ENCODE results near the gene DGCR6. TPM values are rescaled to one million over a fixed set of nuclear protein-coding genes. Genes with fewer than 3 reads are reported as not detected.
A peak's percentile ranks its signal among the peaks of the same experiment; 100 is the strongest.
"Not testable (repeated sequence)": the region's sequence is repeated elsewhere in the genome, so short reads cannot be mapped to it uniquely, and the experiment has no call there.

DGCR6 gene
- total RNA-seq, 2 experiments from 2014 or later: 1.2 to 1.3 TPM

DNA sequence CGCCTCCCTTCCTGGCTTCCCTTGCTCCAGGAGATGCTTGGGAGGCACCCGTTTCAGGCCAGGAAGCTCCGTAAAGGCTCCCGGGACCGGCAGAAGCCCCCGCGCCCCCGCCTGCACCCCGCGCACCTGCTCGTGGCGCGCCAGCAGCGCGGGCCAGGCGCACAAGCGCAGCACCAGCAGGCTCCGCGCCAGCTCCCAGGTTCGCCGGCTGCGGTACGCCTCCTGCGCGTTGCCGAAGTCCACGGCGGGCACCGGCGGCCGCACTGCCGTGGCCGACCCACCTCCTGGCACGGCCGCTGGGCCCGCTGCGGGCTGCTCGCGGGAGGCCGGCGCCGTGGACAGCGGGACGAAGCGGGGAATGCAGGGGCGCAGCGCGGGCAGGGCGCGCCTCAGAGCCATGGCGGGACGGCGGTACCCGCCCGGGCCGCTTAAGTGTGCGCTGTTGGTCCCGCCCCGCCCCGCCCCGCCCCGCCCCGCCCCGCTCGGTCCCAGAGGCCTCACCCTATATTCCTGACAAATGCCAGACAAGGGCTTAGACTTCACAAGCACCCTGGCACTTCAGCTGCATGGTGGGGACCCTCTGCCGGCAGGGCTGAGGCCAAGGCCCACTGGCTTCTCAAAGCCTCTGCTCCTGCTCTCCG is 29.9 kb downstream of the DGCR6 start, which contains the start of gene PRODH:
PRODH (minus strand) TSS at position 405 of the 641 bp plus-strand sequence; CDS start at position 399, 6 bp downstream.
- Mint-ChIP-seq H3K36me3 (ENCODE audit: low read depth) (no peaks in the 10 kb centered on the region), H3K4me3 (no peak within 1 kb of the TSS), H3K9me3 (no peaks in the 10 kb centered on the region), H3K27ac (no peak within 1 kb of the TSS), H3K4me1 (ENCODE audit: low read depth) (no peaks in the 10 kb centered on the region), H3K27me3 (ENCODE audit: low read depth) (no peaks in the 10 kb centered on the region)
- CTCF ChIA-PET: interaction anchor here (0.8 kb wide), 1 partner anchor 28 kb away, joined by 3 read pairs; no protein-coding TSS in a partner anchor
- intact Hi-C loops (cut with micrococcal nuclease): no loop called here
- DNase-seq: no peak

- H3K36me3 Mint-ChIP-seq (ENCODE audit: low read depth); intact Hi-C loops (cut with micrococcal nuclease); H3K9me3 Mint-ChIP-seq; H3K4me3 Mint-ChIP-seq; H3K27me3 Mint-ChIP-seq (ENCODE audit: low read depth); CTCF ChIA-PET; DNase-seq; H3K27ac Mint-ChIP-seq; H3K4me1 Mint-ChIP-seq (ENCODE audit: low read depth): not testable (repeated sequence)
These were observed 32.6 kb downstream of the DGCR6 start for GRCh38 chr22:18938691-18939090.

- CTCF ChIA-PET; H3K27ac Mint-ChIP-seq; H3K4me1 Mint-ChIP-seq (ENCODE audit: low read depth); H3K4me3 Mint-ChIP-seq; intact Hi-C loops (cut with micrococcal nuclease); H3K9me3 Mint-ChIP-seq; H3K36me3 Mint-ChIP-seq (ENCODE audit: low read depth); DNase-seq: not testable (repeated sequence)
- peaks cover 18% of the 10 kb centered on the region for H3K27me3 Mint-ChIP-seq (ENCODE audit: low read depth)
These were observed 41.0 kb downstream of the DGCR6 start for GRCh38 chr22:18947105-18947504.

GRCh38 chr22:18947905-18948304 is 41.8 kb downstream of the DGCR6 start:
- Mint-ChIP-seq H3K36me3 (ENCODE audit: low read depth) (no peaks in the 10 kb centered on the region), H3K27ac (no peak overlapping the region), H3K4me1 (ENCODE audit: low read depth) (no peaks in the 10 kb centered on the region), H3K9me3 (no peaks in the 10 kb centered on the region), H3K27me3 (ENCODE audit: low read depth) (peaks cover 18% of the 10 kb centered on the region), H3K4me3 (no peak overlapping the region)
- CTCF ChIA-PET: interaction anchor here (0.6 kb wide), 1 partner anchor 8 kb away, joined by 3 read pairs; no protein-coding TSS in a partner anchor
- DNase-seq: no peak
- intact Hi-C loops (cut with micrococcal nuclease): no loop called here

- CTCF ChIA-PET: no interaction called here
These were observed 44.0 kb downstream of the DGCR6 start for GRCh38 chr22:18950141-18950540.

GRCh38 chr22:18952022-18952421 is 45.9 kb downstream of the DGCR6 start:
- H3K27me3 Mint-ChIP-seq (ENCODE audit: low read depth): peaks cover 20% of the 10 kb centered on the region
- H3K36me3 Mint-ChIP-seq (ENCODE audit: low read depth): no peaks in the 10 kb centered on the region
- intact Hi-C loops (cut with micrococcal nuclease): no loop called here
- no peaks in the 10 kb centered on the region for H3K9me3 Mint-ChIP-seq
- no peak overlapping the region for H3K4me3 Mint-ChIP-seq
- DNase-seq: no peak
- H3K27ac Mint-ChIP-seq: no peak overlapping the region
- H3K4me1 Mint-ChIP-seq (ENCODE audit: low read depth): no peaks in the 10 kb centered on the region
- CTCF ChIA-PET: no interaction called here

More at GRCh38 chr22:18950141-18950540, 44.0 kb downstream of the DGCR6 start:
- Mint-ChIP-seq H3K4me3 (no peak overlapping the region), H3K27me3 (ENCODE audit: low read depth) (peaks cover 20% of the 10 kb centered on the region), H3K4me1 (ENCODE audit: low read depth) (no peaks in the 10 kb centered on the region), H3K36me3 (ENCODE audit: low read depth) (no peaks in the 10 kb centered on the region), H3K9me3 (no peaks in the 10 kb centered on the region), H3K27ac (no peak overlapping the region)
- no peak for DNase-seq
- intact Hi-C loops (cut with micrococcal nuclease): no loop called here

DNA sequence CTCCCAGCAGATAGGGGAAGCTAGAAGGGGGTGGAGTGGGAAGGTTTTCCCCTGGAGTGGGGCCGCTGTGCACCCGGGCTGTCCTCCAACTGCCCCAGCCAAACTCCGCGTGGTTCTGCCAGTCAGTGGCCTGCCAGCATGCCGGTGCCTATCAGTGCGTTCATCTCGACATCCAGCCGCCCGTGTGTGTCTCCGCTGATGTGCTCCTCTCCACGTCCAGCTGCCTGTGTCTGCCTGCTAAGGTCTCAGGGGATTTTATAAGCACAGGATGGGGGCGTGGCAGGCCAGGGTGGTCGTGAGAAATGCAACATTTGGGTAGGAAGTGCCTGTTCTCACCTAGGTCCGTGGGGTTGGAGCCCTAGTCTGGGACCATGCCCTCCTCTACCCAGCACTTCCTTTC is 47.0 kb downstream of the DGCR6 start:
- intact Hi-C loops (cut with micrococcal nuclease); H3K27ac Mint-ChIP-seq; H3K4me3 Mint-ChIP-seq; DNase-seq; H3K4me1 Mint-ChIP-seq (ENCODE audit: low read depth); CTCF ChIA-PET; H3K9me3 Mint-ChIP-seq; H3K36me3 Mint-ChIP-seq (ENCODE audit: low read depth): not testable (repeated sequence)
- peaks cover 17% of the 10 kb centered on the region for H3K27me3 Mint-ChIP-seq (ENCODE audit: low read depth)

DNA sequence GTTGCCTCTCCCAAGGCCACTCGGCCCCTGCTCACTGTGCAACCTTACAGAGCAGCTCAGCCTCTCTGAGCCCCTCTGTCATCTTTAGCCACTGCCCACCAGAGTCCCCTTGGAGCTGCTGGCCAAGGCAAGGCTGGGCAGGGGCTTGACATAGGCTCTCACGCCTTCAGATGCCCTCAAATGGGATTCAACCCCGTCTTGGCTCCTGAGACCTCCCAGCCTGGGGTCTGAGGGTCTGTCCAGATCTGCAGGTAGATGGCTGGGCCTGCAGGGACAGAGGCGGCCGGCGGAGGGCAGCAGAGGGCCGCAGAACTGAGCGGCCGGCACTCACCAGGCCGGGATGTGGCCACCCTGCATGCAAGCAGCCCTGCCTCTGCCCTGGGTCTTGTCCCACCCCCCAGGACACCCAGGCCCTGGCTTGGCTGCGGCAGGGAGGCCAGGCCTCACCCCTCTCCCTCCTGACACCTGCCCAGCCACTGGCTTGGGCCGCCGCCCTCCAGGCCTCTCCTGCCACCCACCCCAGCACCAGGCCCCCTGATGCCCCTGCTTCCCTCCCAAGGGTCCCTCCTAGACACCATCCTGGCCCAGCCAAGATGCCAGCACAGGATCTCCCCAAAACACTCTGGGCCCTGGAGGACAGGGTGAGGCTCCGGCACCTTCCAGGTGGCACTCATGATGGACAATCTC is 48.3 kb downstream of the DGCR6 start:
- intact Hi-C loops (cut with micrococcal nuclease); H3K9me3 Mint-ChIP-seq: not testable (repeated sequence)

DNA sequence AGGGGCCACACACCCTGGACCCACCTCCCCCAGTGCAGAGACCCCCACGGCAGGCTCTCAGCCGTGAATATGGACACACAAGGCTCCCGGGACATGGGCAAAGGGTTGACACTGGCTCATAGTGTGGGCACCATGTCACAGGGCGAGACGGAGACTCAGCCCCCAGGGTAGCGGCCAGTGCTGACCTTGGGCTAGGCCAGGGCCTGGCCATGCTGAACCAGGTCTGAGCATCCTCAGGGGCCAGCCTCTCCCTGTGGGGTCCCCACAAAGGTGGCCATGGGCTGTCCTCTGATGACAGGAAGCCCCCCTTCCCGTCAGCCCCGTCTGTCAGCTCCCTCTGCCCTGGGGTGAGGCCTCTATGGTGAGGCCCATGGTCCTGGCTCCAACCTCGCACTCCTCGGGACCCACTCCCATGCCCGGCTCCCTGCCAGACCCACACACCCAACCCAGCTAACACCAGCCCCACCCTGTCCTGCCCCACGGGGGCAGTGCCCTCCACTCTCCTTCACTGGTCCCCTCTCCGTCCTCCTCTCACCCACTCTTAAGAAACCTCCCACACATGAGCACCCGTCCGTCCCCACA is 49.0 kb downstream of the DGCR6 start:
- peaks cover 4% of the 10 kb centered on the region for H3K27me3 Mint-ChIP-seq (ENCODE audit: low read depth)
- intact Hi-C loops (cut with micrococcal nuclease): no loop called here
- no peak for DNase-seq

More for the DNA sequence above, 48.3 kb downstream of the DGCR6 start:
- CTCF ChIA-PET; H3K27me3 Mint-ChIP-seq (ENCODE audit: low read depth); H3K27ac Mint-ChIP-seq; H3K4me1 Mint-ChIP-seq (ENCODE audit: low read depth); H3K4me3 Mint-ChIP-seq; H3K36me3 Mint-ChIP-seq (ENCODE audit: low read depth): not testable (repeated sequence)
- DNase-seq: peak; percentile 64

GRCh38 chr22:18955696-18956095 is 49.6 kb downstream of the DGCR6 start:
- Mint-ChIP-seq H3K4me1 (ENCODE audit: low read depth) (no peaks in the 10 kb centered on the region), H3K27me3 (ENCODE audit: low read depth) (peaks cover 2% of the 10 kb centered on the region), H3K4me3 (no peak overlapping the region), H3K36me3 (ENCODE audit: low read depth) (no peaks in the 10 kb centered on the region), H3K27ac (no peak overlapping the region), H3K9me3 (no peaks in the 10 kb centered on the region)
- no peak for DNase-seq
- CTCF ChIA-PET: interaction anchor here (0.6 to 0.7 kb wide), 2 partner anchors 7 to 806 kb away, joined by 3 read pairs; partner anchors contain the start of gene USP18
- intact Hi-C loops (cut with micrococcal nuclease): no loop called here

More for the DNA sequence above, 49.0 kb downstream of the DGCR6 start:
- H3K4me3 Mint-ChIP-seq: no peak overlapping the region
- no peaks in the 10 kb centered on the region for H3K36me3 Mint-ChIP-seq (ENCODE audit: low read depth)
- CTCF ChIA-PET: interaction anchor here (0.6 kb wide), 1 partner anchor 805 kb away, joined by 3 read pairs; the partner anchor contains the start of gene USP18
- H3K27ac Mint-ChIP-seq: no peak overlapping the region
- H3K4me1 Mint-ChIP-seq (ENCODE audit: low read depth): no peaks in the 10 kb centered on the region
- H3K9me3 Mint-ChIP-seq: no peaks in the 10 kb centered on the region

GRCh38 chr22:18956121-18956895 is 50.2 kb downstream of the DGCR6 start:
- CTCF ChIA-PET: interaction anchor here (0.7 kb wide), 1 partner anchor 8 kb away, joined by 3 read pairs; no protein-coding TSS in a partner anchor
- intact Hi-C loops (cut with micrococcal nuclease); H3K27ac Mint-ChIP-seq; H3K9me3 Mint-ChIP-seq; H3K4me3 Mint-ChIP-seq; DNase-seq; H3K4me1 Mint-ChIP-seq (ENCODE audit: low read depth); H3K27me3 Mint-ChIP-seq (ENCODE audit: low read depth); H3K36me3 Mint-ChIP-seq (ENCODE audit: low read depth): not testable (repeated sequence)

- H3K4me3 Mint-ChIP-seq; H3K27me3 Mint-ChIP-seq (ENCODE audit: low read depth); intact Hi-C loops (cut with micrococcal nuclease); H3K36me3 Mint-ChIP-seq (ENCODE audit: low read depth); H3K4me1 Mint-ChIP-seq (ENCODE audit: low read depth); H3K9me3 Mint-ChIP-seq; DNase-seq; CTCF ChIA-PET; H3K27ac Mint-ChIP-seq: not testable (repeated sequence)
These were observed 50.8 kb downstream of the DGCR6 start for GRCh38 chr22:18956956-18957355.
